GM12892 (cell line): ENCODE measurements around the gene KLHL25.

Experiments
- POLR2A ChIP-seq: IDR thresholded peaks from 2 replicates; pipeline ENCODE4 v1.6.1; 2011; ENCODE audit warnings: low read depth, low read length, control low read depth
- TAF1 ChIP-seq: IDR thresholded peaks from 2 replicates; pipeline ENCODE4 v1.6.1; 2011; ENCODE audit warnings: low read depth, mild to moderate bottlenecking, control low read depth, low read length, borderline replicate concordance

- TF ChIP-seq POLR2A (no peak), TAF1 (no peak)
Observed at GRCh38 chr15:85763673-85764633, 30.8 kb downstream of the KLHL25 start.
